GM18520 (cell line): Measurements from ENCODE around the gene CMTM7.
"Not testable (repeated sequence)": the region's sequence is repeated elsewhere in the genome, so short reads cannot be mapped to it uniquely, and the experiment has no call there.

ENCODE experiments used
- ATAC-seq: cut with Tn5 transposase; IDR thresholded peaks from one replicate; pipeline ENCODE4 v1.9.1; 2021; ENCODE audit not compliant: unreplicated experiment

CMTM7 gene

DNA sequence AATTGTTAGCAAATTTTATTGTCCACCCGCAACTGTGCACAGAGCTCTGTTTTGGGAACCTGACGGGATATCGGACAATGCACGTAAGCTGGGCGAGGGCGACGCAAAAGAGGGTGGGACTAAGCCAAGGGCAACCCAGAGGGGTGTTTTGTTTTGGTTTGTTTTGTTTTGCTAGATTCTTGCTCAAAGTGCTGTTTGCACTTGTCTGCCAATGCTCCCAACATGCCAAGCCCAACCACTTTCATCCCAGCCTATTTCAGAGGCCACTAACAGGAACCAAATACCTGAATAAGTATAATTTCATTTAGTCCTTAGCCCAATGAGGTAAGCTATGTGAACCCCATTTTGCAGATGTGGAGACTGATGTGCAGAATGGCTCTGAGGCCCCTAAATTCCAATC, 9.7 kb upstream of the CMTM7 start:
- ATAC-seq: no peak

DNA sequence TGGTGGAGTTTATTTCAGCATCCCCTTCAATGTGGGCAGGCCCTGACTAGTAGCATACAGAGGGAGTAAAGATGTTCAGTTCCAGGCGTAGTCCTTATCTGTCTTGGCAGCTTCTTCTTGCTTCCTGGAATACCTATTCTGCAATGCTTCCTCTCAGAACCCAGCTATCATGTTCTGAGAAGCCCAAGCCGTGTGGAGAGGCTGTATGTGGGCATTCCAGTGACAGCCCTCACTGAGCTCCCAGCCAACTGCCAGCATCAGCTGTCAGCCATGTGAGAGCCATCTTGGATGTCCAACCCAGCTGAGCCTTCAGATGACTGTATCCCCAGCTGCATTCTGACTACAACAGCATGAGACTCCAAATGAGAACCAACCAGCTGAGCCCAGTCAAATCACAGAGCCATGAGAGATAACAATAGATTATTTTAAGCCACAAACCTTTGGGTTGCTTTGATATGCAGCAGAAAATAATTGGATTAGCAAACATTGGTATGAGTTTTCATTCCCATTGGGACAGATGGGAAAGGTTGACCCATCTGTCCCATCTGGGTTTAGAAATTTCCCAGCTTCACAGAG, 8.4 kb upstream of the CMTM7 start:
- no peak for ATAC-seq

DNA sequence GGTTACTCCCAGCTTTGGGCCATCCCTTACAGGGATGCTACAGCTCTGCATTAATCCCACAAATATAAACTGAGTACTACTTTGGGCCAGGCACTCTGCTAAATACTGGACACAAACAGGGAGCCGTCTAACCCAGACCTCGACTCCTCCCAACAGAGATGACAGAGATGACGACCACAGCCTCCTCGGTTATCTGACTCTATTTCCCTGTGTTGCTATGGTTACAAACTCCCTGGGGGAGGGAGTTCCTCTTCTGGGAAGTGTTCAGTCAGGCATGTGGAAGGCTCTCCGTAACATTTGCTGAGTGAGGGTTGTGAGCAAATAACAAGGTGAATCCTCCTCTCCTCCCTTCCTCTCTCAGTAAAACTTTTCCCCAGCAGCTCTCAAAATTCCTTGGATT, 6.7 kb upstream of the CMTM7 start:
- no peak for ATAC-seq

DNA sequence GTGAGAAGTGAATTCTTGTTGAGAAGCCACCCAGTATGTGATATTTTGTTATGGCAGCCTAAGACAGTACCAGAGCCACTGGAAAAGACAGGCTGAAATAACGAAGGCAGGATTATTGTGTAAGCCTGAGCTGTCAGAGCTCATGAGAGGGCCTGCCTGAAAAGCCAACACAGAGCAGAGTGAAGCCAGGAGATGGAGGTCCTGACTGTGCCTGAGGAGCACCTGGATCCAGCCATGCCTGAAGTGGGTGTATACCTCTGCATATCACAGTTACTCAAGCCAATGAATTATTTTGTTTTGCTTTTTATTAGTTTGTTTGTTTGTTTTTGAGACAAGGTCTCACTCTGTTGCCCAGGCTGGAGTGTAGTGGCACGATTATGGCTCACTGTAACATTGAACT, 4.1 kb upstream of the CMTM7 start:
- ATAC-seq: no peak

DNA sequence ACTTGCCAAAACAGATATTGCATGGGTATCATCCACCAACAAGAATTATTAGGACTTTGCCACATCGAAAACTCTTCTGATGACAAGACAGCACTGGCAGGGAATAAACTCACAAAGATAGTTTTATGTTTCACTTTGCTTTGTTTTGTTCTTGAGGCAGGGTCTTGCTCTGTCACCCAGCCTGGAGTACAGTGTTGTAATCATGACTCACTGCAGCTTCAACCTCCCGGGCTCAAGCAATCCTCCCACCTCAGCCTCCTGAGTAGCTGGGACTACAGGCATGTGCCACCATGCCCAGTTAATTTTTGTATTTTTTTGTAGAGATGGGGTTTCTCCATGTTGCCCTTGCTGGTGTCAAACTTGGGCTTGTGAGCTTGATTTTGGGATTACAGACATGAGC, 2.1 kb upstream of the CMTM7 start:
- ATAC-seq: not testable (repeated sequence)

DNA sequence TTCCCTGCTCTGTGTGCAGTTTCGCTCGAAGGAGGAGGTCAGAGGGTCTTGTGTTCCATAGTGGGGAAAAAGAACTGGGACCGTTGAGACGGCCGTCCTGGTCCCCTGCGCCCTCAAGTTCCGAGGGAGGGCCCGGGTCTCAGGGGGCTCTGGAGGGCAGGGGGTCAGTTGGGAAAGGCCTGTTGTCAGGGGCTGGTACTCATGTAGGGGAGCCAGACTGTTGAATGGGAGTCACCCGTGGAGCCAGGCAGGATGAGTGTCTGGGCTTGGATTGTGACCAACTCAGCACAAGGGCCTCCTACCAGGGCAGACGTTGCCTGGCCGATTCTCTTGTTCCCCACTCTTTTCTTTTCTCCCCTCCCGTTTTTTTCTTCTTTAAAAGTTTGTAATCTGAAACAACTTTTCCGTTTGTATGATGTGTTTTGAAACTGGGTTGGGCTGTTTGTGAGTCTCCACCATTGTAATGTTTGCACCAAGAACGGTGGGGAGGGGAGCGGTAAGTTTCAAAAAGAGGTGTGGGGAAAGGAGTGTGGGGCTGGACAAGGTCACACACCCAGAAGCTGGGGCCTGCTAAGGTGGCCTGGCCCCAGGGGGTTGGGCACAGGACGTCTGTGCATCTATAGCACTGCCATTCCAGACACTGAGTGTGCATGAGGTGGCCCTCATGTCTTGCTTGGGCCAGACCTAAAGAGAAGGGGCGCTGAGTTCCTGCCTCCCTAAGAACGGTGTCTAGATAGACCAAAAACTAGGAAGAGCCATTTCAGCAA, 1.1 kb downstream of the CMTM7 start:
- ATAC-seq: no peak

DNA sequence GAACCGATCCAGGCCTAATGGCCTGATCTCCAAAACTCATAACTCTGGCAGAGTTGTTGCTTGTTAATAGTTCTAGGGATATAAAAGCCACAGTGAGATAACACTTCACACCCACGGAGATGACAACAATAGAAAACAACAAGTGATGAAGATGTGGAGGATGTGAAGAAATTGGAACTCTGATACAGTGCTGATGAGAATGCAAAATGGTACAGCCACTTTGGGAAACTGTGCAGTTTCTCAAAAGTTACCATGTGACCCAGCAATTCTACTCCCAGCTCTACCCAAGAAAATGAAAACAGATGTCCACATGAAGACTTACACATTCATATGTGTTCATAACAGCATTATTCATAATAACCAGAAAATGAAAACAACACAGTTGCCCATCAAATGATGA, 3.8 kb downstream of the CMTM7 start:
- ATAC-seq: no peak

DNA sequence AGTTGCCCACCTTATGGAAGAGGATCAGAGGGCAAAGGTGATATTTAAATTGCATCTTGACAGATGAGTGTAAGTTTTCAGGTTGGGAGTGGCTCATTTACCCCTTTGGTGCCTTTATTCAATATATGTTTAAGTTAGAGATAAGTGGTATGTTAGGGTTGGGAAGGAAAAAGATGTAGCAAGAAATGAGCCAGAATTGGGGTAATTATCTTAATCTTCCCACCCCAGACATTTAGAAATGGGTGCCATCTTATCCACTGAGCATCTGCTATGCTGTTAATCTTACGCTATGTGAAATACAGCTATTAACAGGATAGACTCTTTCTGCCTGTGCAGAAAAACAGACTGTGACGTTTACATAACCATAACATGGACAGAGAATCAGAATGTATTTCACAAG, 6.3 kb downstream of the CMTM7 start:
- ATAC-seq: no peak

DNA sequence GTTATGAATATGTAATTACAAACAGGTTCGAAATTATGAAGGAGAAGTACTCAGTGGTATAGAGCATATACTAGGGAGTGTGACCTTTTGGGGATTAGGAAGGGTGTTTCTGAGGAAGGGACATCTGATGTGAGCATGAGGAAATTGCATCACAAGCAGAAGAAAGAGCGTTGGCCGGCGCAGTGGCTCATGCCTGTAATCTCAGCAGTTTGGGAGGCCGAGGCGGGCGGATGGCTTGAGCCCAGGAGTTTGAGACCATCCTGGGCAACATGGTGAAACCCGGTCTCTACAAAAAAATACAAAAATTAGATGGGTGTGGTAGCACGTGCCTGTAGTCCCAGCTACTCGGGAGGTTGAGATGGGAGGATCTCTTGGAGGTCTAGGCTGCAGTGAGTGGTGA, 6.9 kb downstream of the CMTM7 start:
- no peak for ATAC-seq

DNA sequence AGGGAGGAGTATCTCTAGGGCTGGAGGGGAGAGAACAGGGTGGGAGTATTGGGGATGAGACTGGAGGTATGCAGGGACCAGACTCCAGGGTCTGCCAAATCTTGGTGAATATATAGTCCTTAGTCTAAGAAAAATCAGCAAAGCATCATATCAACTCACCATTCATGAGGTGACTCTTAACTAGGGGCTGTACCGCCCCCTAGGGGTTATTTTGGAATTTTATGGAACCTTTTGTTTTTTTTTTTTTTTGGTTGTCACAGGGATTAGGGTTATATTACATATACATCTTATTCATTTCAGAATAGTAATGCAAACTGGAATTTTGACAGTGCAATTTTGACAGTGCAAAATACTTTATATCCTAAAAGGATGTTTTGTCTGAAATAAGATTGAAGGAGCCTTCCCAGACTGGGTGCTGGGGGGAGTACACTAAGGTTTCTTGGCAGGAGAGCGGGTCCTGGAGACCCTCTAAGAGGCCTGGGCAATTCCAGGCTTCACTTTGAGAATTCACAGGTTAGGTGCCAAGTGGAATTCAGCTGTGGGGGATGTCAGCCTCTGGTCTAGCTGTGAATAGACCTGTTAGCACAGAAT, 7.5 kb downstream of the CMTM7 start:
- ATAC-seq: no peak

DNA sequence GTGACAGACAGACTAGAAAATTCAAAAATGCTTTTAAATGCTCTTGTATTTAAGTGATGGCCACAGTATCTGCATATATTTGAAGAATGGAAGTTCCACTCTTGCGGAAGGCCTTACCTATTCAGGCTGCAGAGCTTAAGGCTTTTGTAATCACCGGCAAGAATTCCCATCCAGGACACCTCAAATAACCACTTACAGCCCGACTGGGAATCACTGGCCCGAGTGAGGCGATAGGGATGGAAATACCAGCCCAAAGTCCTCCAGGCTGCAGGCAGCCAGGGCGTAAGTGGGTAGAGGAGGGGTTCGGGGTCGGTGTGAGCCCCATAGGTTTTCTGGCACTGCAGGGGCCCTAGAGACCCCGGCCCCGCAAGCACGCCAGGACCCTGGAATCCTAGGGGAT, 9.5 kb downstream of the CMTM7 start:
- no peak for ATAC-seq

DNA sequence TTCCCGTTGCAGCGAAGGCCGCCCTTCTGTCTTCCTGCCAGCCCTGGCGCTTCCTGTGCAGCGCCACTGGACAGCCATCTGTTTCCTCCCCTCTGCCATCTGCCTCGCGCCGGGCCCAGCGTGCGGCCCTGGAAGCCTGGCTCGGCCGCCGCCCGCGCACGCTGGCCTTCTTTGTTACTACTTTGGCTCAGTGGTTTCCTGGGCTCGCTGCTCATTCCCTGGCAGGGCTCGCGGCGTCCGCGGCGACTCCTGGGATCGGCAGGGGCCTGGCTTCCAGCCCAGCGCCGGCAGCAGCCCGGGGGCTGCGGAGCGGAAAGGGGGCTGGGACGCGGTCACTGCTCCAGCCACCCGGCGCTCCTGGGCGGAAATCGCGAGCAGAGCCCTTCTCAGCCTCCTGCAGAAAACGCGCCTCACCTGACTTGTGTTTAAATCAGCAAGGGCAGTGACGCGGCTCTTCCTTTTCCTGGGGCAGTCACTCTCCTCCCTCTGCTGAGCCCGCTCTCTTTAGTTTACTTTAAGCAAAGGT, 10.0 kb downstream of the CMTM7 start:
- no peak for ATAC-seq

DNA sequence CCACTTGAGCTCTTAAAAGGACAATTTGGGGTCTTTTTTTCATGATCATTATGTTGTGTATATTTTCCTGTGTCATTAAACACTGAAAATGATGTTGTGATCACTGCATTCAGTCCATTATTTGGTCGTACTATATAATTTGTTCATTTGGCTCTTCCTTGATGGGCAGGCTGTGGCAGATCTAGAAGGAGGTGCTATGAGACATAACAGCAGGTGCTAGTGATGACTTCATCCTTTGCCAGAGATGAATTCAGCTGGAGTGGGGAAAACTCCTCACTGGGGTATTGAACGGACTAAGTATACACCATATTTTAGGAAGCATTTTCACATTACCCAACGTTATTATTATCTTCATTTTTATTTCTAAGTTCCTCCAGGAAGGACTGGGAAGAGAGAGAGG, 12.0 kb downstream of the CMTM7 start:
- ATAC-seq: no peak

DNA sequence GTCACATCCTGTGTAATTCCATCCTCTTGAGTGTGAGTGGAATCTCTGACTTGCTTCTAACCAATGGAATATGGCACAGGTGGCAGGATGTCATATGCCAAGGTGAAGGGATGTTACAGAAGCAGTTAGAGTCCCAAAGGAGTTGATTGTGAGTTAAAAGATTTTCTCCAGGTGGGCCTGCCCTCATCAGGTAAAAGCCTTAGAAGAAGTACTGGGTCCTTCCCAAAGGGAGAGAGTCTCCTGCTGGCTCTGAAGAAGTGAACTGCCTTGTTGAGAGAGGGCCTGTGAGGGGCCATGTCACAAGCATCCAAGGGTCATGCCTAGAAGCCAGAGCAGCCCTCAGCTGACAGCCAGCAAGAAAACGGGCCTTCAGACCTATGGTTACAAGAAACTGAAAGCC, 13.1 kb downstream of the CMTM7 start:
- no peak for ATAC-seq

DNA sequence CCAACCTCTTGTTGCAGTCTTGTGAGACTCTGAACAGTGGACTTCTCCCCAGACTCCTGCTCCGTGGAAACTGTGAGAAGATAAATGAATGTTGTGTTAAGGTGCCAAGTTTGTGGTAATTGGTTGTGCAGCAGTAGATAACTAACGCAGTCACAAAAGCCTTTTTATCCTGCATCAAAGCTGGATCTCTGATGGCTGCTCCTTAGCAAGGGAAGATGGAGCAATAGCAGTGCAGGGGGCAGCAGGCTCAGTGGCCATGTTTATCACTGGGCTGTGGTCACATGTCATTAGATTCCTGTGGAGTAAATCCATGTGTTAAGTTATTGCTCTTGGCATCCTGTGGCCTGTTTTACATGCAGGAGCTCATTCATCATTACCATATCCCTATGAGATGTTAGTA, 13.5 kb downstream of the CMTM7 start:
- ATAC-seq: no peak

DNA sequence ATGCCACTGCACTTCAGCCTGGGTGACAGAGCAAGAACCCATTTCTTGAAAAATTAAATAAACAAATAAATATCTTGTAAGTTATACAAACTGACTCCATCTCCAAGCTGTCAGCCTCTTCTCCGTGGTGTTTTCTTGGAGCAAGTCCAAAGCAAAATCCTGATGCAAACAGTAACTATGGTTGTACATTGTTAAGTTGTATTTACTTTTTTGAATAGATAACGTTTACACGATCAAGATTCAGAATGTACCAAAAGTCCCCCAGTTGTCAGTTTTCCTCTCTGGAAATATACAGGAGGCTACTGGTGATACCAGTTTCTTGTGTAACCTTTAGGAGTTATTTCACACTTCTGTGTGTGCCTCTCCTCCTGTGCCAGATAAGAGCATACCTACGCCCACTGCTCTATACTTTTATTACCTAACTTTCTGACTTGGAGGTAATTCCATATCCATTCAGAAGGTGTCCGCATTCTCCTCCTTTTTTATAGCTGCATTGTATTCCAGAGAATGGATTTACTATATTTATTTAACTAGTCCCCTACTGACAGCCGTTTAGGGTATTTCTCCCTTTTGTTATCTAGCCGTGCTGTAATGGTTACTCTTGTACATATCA, 14.2 kb downstream of the CMTM7 start:
- no peak for ATAC-seq

DNA sequence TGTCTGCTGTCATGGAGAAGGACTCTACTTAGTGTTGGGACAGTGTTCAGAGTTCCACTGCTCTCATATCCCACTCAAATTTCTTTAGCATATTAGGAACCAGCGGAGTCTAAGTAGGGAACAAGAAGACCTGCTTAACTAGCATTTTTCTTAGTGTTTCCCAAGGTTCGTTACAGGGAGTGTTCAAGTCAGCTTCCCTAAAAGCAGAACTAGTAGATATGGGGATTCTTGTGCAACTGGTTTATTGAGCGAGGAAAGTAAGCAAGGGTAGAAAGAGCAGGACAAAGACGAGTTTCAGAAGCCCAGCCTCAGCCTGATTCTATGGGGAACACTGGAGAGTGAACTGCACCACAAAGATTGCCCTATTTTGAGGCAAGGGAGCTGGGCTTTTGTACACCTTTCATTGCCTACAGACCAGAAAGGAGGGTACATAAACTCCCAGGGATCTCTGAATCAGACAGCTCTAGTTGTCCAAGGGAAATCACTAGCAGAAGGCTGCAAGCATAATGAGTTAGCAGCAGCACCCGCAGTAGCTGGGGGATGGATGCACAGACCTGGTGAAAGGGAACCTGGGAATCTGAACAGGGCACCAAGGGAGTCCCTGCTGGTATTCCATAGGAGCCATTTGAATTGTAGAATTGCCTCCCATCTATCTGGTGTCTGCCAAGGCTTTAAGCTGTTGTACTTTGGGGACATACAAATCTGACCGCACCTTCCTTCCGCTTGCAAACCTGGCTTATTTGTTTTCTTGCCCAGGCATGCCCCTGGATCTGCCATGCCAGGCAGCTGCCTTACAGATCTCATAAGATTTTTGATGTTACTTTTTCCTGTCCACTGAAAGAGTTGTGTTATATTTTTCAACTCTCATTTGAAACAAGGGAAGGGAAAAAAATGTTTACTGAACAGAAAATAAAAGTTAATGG, 15.1 kb downstream of the CMTM7 start:
- ATAC-seq: no peak

DNA sequence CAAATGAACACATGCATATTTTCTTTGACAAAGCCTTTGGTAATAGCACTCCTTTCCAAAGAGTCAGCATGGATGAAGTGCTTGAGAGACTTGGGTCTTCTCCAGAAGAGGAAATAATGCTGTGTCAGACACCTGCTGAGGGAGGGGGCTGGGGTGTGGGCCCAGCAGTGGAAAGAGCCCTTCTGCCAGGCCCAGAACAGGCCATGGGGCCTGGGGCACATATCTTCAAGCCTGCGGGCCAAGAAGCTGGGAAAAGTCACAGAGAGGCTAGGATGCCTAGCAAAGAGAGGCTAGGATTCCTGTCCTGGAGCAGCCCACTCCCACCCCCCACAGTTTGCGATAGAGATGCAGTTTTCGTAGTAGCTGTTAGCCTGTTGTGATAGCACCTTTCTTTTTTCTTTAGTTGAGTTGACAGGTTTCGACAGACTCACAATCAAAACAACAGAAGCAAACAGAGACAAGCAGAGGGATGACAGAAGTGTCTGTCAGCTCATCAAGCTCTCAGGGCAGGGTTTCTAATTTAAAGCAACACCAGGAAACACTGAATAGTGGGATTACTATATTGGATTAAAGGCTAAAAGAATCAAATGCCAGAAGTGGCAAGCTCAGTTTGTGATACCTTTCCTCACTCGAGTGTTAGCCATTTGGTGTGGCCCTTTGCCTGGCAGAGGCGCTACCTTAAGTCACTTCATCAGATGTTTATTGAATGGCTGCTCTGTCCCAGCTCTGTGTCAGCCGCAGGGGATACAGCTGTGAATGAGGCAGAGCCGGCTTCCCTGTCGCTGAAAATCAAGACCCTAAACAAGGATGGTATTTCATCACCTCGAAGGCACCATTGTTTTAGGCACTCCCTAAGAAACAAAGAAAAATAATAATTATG, 19.0 kb downstream of the CMTM7 start:
- ATAC-seq: no peak

DNA sequence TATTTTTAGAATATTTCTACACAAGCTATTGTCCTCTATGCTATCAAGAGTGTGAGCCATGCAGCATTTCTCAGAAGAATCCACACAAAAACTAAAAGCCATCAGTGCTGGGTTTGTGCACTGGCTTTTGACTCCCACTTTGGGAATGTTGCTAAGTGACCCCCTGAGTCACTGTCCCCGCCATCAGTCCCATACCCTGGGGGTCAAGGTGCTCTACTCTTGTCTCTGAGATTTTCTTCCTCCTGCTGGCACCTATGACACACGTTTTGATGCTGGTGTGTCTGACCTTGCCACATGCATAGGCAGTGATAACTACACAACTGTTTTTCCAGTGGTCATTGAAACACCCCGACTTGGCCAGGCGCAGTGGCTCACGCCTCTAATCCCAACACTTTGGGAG, 19.8 kb downstream of the CMTM7 start:
- no peak for ATAC-seq

DNA sequence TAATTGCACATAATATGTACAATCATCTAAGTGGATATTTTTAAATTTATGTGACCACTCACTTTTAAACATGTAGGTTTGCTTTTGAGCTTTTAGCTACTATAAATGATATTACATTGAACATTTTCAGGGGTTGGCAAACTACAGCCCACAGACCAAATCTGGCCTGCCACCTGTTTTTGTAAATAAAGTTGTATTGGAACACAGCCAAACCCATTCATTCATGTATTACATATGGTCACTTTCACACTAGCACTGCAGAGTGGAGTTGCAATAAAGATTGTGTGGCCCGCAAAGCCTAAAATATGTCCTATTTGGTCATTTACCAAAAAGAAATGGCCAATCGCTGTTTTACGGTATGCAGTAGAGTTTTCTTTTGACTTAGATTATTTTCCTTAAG, 21.2 kb downstream of the CMTM7 start:
- no peak for ATAC-seq
